ENCODE data around the gene SAMD5.

The SAMD5 gene

GRCh38 chr6:147586044-147586443, 77.6 kb downstream of the SAMD5 start:
- no peak overlapping the region for H3K27ac ChIP-seq
- TF ChIP-seq, protein P1, sequence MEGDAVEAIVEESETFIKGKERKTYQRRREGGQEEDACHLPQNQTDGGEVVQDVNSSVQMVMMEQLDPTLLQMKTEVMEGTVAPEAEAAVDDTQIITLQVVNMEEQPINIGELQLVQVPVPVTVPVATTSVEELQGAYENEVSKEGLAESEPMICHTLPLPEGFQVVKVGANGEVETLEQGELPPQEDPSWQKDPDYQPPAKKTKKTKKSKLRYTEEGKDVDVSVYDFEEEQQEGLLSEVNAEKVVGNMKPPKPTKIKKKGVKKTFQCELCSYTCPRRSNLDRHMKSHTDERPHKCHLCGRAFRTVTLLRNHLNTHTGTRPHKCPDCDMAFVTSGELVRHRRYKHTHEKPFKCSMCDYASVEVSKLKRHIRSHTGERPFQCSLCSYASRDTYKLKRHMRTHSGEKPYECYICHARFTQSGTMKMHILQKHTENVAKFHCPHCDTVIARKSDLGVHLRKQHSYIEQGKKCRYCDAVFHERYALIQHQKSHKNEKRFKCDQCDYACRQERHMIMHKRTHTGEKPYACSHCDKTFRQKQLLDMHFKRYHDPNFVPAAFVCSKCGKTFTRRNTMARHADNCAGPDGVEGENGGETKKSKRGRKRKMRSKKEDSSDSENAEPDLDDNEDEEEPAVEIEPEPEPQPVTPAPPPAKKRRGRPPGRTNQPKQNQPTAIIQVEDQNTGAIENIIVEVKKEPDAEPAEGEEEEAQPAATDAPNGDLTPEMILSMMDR (conservative IDR thresholded peaks at IDR 0.05): no peak
- no peak for TF ChIP-seq ZFX (IDR thresholded peaks at IDR 0.05)

DNA sequence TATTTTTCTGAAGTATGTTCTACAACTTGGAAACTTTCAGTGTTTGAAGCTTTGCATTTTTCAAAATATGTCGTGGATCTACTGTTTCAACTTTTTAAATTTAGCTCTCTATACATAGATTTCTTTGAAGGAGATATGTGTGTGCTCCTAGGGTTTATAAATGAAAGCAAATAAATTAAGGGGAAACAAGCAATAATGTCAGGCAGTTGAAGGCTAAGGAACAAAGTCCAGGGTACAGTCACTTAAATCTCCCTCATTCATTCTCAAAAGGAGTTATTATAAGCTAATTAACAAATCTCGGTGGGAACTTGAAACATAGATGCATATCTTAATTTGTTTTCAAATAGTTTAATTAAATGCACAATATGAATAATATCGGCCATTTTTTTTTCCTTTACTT, 79.4 kb downstream of the SAMD5 start:
- no peak overlapping the region for H3K27ac ChIP-seq
- TF ChIP-seq, protein P1 (conservative IDR thresholded peaks at IDR 0.05): no peak
- no peak for TF ChIP-seq ZFX (IDR thresholded peaks at IDR 0.05)

DNA sequence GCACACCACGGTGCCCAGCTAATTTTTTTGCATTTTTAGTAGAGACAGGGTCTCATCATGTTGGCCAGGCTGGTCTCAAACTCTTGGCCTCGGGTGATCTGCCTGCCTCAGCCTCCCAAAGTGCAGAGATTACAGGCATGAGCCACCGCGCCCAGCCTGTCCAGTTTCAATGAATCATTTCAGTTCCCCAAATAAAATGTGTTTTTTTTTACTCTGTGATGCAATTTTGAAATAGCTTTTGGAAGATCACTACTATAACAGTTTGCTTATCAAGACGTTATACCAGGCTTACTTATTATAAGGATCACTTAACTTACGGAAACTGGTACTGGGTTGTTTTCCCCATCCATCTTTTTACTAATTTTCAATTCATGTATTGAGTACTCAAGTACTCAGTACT, 80.0 kb downstream of the SAMD5 start:
- TF ChIP-seq ZFX (IDR thresholded peaks at IDR 0.05): no peak
- TF ChIP-seq, protein P1 (conservative IDR thresholded peaks at IDR 0.05): no peak
- H3K27ac ChIP-seq: no peak overlapping the region

GRCh38 chr6:147589739-147590250, 81.3 kb downstream of the SAMD5 start:
- no peak overlapping the region for H3K27ac ChIP-seq
- TF ChIP-seq, protein P1 (conservative IDR thresholded peaks at IDR 0.05): no peak
- TF ChIP-seq ZFX (IDR thresholded peaks at IDR 0.05): no peak

DNA sequence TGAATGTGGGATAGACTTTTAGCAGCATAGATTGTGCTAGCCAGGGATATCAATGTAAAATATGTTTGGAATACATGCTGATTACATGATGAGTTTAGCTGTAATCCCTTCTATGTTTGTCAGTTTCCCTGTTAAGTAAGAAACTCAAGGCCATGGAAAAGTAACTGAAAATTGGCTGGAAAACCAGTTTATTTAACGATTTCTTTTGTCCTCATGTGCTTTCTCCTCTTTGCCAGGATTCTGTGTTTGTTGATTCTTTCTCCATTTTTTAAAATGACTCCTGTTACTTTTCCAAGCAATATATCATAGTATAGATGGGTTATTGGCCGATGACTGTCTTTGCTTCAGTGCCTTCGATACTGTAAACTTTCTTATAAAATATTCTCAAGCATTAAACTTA, 87.5 kb downstream of the SAMD5 start:
- no peak for TF ChIP-seq ZFX (IDR thresholded peaks at IDR 0.05)
- TF ChIP-seq, protein P1 (conservative IDR thresholded peaks at IDR 0.05): no peak
- H3K27ac ChIP-seq: no peak overlapping the region

DNA sequence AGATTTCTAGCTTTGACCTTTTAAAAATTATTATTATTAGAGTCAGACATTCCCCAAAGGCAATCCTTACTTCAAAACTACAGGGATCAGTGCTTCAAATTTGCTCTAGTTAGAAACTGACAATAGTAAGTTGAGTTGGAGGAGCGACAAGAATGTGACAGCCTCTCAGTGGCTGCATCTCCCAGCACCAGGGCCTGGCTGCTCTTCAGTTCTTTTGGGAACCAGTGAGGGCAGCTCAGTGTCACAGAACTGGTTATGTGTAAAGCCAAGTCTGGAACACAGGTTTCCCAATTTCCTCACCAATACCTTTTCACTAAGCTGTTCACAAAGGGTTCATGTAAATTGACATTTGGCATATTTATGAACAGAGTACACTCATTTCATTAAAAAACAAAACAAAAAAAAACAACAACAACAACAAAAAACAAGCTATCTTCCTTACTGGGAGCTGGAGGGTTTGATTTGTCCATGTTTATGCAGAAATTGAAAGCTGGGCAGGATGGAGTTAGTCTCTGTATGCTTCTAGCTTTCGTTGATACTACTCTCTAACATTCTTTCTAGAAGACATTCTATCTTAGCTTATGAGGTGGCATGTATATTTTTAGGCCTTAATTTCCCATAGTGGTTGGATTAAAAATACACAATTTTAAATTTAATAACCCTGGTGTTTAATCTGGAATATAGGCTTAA, 95.0 kb downstream of the SAMD5 start:
- TF ChIP-seq ZFX (IDR thresholded peaks at IDR 0.05): no peak
- TF ChIP-seq, protein P1 (conservative IDR thresholded peaks at IDR 0.05): no peak
- H3K27ac ChIP-seq: no peak overlapping the region

GRCh38 chr6:147604373-147604772, 95.9 kb downstream of the SAMD5 start:
- TF ChIP-seq ZFX (IDR thresholded peaks at IDR 0.05): no peak
- TF ChIP-seq, protein P1 (conservative IDR thresholded peaks at IDR 0.05): no peak
- no peak overlapping the region for H3K27ac ChIP-seq
